Breast epithelium (tissue), 3 donors: ENCODE results near the gene IL20RA.

Experiments
- CTCF ChIP-seq, 3 donors: fragments of 450-650 bp; IDR thresholded peaks; one replicate each; pipeline ENCODE4 v1.5.1; 2016 to 2017; ENCODE audit warnings: antibody characterized with exemption in 3 of 3, mild to moderate bottlenecking in 3 of 3, moderate library complexity in 3 of 3
- POLR2A ChIP-seq: fragments of 450-650 bp; IDR thresholded peaks from one replicate; pipeline ENCODE4 v1.6.1; 2016; ENCODE audit warnings: antibody characterized with exemption, mild to moderate bottlenecking, moderate library complexity

DNA sequence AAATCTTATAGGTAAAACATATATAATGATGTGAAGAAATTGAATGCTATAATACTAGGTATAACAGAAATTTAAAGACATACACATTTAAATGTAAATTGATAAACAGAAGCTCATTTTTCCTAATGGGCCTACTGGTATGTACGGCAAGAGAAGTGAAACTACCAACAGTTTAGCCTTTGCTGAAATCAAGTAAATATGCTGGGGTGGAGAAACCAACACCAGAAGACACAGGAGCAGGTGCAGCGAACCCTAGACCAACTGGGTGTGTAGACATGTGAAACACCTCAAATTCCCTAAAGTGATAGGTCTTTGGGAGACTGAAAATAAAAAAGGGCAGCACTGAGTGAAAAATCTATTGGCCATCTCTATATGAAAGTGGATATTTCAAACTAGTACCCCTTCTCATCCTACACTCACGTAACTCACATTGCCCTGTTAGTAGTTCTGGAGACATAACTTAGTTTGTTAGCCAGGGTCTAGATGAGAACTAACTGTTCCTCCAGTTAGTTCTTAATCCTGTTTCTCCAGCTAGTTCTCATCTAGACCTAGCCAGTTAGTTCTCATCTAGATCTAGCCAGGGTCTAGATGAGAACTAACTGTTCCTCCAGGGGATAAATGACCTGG lies 69.6 kb downstream of the IL20RA start:
- TF ChIP-seq CTCF (IDR thresholded peaks at IDR 0.05): no peak
- no peak for TF ChIP-seq POLR2A
